Measurements from ENCODE around the gene NGFR. TPM values are rescaled to one million over a fixed set of nuclear protein-coding genes. Genes with fewer than 3 reads are reported as not detected.

NGFR gene
- total and polyA plus RNA-seq, 9 donors = 0.35 to 13.2 (median 3.4) TPM

- 18 to 21% (median 19%) methylated on average over 9 of the region's 9 CpGs for WGBS, 3 donors
- TF ChIP-seq CTCF (IDR thresholded peaks at IDR 0.05) = no peak
- no peak for TF ChIP-seq POLR2A (IDR thresholded peaks at IDR 0.05)
- TF ChIP-seq EP300 (IDR thresholded peaks at IDR 0.05) = no peak
- H3K27ac ChIP-seq = no peak overlapping the region
- no peak for DNase-seq
- intact Hi-C loops (cut with DNase I) = loop anchor here (5.0 to 10.0 kb wide), 5 partner anchors 60 to 243 kb away; partner anchors contain the start of gene NGFR (in 2 of the 4)
- H3K9me3 ChIP-seq = no peaks in the 10 kb centered on the region
- no peaks in the 10 kb centered on the region for H3K4me1 ChIP-seq (ENCODE audit: insufficient read depth)
- H3K4me3 ChIP-seq = no peak overlapping the region
- no peaks in the 10 kb centered on the region for H3K36me3 ChIP-seq
- no peaks in the 10 kb centered on the region for H3K27me3 ChIP-seq
Observed at GRCh38 chr17:49557312-49558024, 62.4 kb downstream of the NGFR start.

Small RNAs within 50 kb of the gene (microRNA-seq; reads per million reads assigned to microRNA genes)
- gene MIR6165 = 0 reads per million in 3 donors

Small RNAs within 50 kb of the gene (small RNA-seq; reads per million reads assigned to genes)
- not detected for gene MIR6165

Other genes starting within 250 kb of the NGFR start
- gene ZNF652, start 133.0 kb upstream of the NGFR start, total RNA-seq = 10 to 100 TPM; 26.0 to 60.9 (median 52.4) TPM
- gene ZNF652, start 133.0 kb upstream of the NGFR start, polyA plus RNA-seq = 10 to 100 TPM; 17.1 to 19.4 TPM
- gene PHB1, start 80.4 kb upstream of the NGFR start, total RNA-seq = 100 to 1,000 TPM in 4 of 7 donors, 10 to 100 TPM in 3; 46.0 to 132 (median 106) TPM
- 100 to 1,000 TPM in 1 of 2 donors, 10 to 100 TPM in 1; 87.1 to 148 TPM for gene PHB1, start 80.4 kb upstream of the NGFR start, polyA plus RNA-seq
- gene NXPH3, start 80.6 kb downstream of the NGFR start, total RNA-seq = 10 to 100 TPM in 4 of 7 donors, 1 to 10 TPM in 3; 1.2 to 26.0 (median 10.7) TPM
- 10 to 100 TPM in 1 of 2 donors, 1 to 10 TPM in 1; 7.1 to 16.6 TPM for gene NXPH3, start 80.6 kb downstream of the NGFR start, polyA plus RNA-seq
- gene SPOP, start 182.8 kb downstream of the NGFR start, total RNA-seq = 10 to 100 TPM; 47.9 to 87.3 (median 76.1) TPM
- gene SPOP, start 182.8 kb downstream of the NGFR start, polyA plus RNA-seq = 10 to 100 TPM; 44.5 to 75.4 TPM
- 10 to 100 TPM; 22.9 to 53.3 (median 28.8) TPM for gene SLC35B1, start 212.7 kb downstream of the NGFR start, total RNA-seq
- 10 to 100 TPM; 20.9 to 41.0 TPM for gene SLC35B1, start 212.7 kb downstream of the NGFR start, polyA plus RNA-seq

Data from ovary (tissue), 9 donors.